ENCODE data around the gene MYH7. TPM values are rescaled to one million over a fixed set of nuclear protein-coding genes. Genes with fewer than 3 reads are reported as not detected.

The MYH7 gene
- total RNA-seq, 1 experiment from 2014 or later = not detected

DNA sequence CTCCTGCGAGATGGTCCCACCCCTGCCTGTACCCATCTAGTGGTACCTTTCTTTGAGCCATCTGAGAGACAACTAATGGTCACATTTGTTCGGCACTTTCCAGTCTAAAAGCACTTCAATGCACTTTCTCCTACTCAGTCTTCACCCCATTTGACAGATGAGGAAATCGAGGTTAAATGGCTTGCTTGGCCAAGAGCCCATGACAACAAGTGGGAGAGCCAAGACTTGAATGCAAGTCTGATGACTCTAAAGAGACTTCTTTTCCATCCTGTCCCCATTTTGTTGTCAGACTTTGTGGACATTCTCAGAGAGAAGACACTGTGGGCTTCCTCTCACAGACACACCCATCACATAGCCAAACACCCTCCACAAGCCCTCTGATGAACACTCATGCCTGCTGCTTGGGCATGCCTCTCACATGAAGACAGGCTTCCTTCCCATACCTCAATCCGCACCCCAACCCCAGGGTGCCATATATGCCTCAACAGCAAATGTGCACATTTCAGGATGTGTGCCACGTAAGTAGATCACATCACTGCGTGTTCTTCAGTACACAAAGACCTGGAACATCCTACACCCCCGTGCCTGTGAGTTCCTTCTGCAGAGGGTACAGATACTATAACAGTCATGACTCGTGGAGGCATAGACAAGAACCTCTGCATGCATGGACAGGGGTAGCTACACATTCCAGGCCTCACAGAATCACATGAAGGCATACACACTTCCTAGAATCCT lies 805 bp downstream of the MYH7 start:
- ChIA-PET CTCF (interaction anchor here (0.8 to 1.3 kb wide), 5 partner anchors 14 to 88 kb away, joined by 3 to 19 read pairs (median 3); no protein-coding TSS in a partner anchor), POLR2A (no interaction called here)
- no peak for DNase-seq (ENCODE audit: low spot score)
- Mint-ChIP-seq H3K9me3 (no peaks in the 10 kb centered on the region), H3K4me3 (no peak overlapping the region), H3K36me3 (no peaks in the 10 kb centered on the region), H3K4me1 (peaks cover 14% of the 10 kb centered on the region), H3K27me3 (ENCODE audit: low read depth) (peaks cover 31% of the 10 kb centered on the region), H3K27ac (no peak overlapping the region)
- TF ChIP-seq, protein P1, sequence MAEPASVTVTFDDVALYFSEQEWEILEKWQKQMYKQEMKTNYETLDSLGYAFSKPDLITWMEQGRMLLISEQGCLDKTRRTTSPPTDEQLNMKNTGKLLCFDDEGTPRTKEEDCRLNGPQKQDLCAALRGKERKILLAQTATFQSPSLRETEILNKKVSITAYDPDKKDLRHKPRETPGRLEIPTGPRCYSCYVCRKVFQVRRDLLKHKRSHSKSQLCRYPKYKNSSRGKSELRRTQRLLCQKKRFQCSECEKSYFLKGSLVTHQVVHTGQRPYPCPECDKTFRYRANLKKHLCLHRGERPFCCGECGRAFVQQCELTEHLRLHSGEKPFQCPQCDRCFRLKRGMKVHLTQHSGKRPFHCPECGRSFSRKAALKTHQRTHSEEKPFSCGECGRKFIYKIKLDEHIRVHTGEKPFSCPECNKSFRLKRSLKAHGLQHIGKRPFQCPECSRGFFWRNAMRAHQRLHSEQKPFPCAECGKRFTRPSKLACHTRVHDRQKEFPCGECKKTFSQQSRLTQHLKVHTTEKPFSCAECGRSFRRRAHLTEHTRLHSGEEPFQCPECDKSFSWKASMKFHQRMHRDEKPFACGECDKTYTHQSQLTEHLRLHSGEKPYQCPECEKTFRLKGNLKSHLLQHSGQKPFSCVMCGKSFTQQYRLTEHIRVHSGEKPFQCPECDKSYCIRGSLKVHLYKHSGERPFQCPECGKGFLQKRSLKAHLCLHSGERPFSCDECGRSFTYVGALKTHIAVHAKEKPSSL (CRISPR knock-in tag; conservative IDR thresholded peaks at IDR 0.05) = no peak
- no peak for TF ChIP-seq CREB1 (CRISPR knock-in tag; IDR thresholded peaks at IDR 0.05)
- no peak for TF ChIP-seq ELF4 (CRISPR knock-in tag; IDR thresholded peaks at IDR 0.05; ENCODE audit: low read depth)
- no peak for TF ChIP-seq ZNF219 (CRISPR knock-in tag; IDR thresholded peaks at IDR 0.05; ENCODE audit: borderline replicate concordance)
- no peak for TF ChIP-seq JUN (CRISPR knock-in tag; IDR thresholded peaks at IDR 0.05)
- TF ChIP-seq SP1 (CRISPR knock-in tag; conservative IDR thresholded peaks at IDR 0.05) = no peak
- TF ChIP-seq, protein P2, sequence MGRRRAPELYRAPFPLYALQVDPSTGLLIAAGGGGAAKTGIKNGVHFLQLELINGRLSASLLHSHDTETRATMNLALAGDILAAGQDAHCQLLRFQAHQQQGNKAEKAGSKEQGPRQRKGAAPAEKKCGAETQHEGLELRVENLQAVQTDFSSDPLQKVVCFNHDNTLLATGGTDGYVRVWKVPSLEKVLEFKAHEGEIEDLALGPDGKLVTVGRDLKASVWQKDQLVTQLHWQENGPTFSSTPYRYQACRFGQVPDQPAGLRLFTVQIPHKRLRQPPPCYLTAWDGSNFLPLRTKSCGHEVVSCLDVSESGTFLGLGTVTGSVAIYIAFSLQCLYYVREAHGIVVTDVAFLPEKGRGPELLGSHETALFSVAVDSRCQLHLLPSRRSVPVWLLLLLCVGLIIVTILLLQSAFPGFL (CRISPR knock-in tag; IDR thresholded peaks at IDR 0.05; ENCODE audit: borderline replicate concordance) = no peak
- TF ChIP-seq, protein P3, sequence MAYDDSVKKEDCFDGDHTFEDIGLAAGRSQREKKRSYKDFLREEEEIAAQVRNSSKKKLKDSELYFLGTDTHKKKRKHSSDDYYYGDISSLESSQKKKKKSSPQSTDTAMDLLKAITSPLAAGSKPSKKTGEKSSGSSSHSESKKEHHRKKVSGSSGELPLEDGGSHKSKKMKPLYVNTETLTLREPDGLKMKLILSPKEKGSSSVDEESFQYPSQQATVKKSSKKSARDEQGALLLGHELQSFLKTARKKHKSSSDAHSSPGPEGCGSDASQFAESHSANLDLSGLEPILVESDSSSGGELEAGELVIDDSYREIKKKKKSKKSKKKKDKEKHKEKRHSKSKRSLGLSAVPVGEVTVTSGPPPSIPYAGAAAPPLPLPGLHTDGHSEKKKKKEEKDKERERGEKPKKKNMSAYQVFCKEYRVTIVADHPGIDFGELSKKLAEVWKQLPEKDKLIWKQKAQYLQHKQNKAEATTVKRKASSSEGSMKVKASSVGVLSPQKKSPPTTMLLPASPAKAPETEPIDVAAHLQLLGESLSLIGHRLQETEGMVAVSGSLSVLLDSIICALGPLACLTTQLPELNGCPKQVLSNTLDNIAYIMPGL (CRISPR knock-in tag; IDR thresholded peaks at IDR 0.05) = no peak
- TF ChIP-seq GABPB1 (CRISPR knock-in tag; IDR thresholded peaks at IDR 0.05) = no peak
- TF ChIP-seq ZBTB21 (CRISPR knock-in tag; IDR thresholded peaks at IDR 0.05; ENCODE audit: borderline replicate concordance) = no peak
- TF ChIP-seq ZNF396 (CRISPR knock-in tag; IDR thresholded peaks at IDR 0.05; ENCODE audit: borderline replicate concordance) = no peak
- TF ChIP-seq OVOL2 (CRISPR knock-in tag; IDR thresholded peaks at IDR 0.05; ENCODE audit: borderline replicate concordance) = no peak
- TF ChIP-seq TEAD1 (CRISPR knock-in tag; IDR thresholded peaks at IDR 0.05) = no peak
- TF ChIP-seq, protein P4, sequence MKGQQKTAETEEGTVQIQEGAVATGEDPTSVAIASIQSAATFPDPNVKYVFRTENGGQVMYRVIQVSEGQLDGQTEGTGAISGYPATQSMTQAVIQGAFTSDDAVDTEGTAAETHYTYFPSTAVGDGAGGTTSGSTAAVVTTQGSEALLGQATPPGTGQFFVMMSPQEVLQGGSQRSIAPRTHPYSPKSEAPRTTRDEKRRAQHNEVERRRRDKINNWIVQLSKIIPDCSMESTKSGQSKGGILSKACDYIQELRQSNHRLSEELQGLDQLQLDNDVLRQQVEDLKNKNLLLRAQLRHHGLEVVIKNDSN (CRISPR knock-in tag; IDR thresholded peaks at IDR 0.05) = no peak
- TF ChIP-seq FOXK1 (CRISPR knock-in tag; IDR thresholded peaks at IDR 0.05) = no peak
- TF ChIP-seq ZNF317 (CRISPR knock-in tag; IDR thresholded peaks at IDR 0.05; ENCODE audit: borderline replicate concordance, low read depth) = no peak
- no peak for TF ChIP-seq ZNF121 (CRISPR knock-in tag; IDR thresholded peaks at IDR 0.05)
- TF ChIP-seq RELA (CRISPR knock-in tag; IDR thresholded peaks at IDR 0.05; ENCODE audit: borderline replicate concordance) = no peak
- TF ChIP-seq GTF2I (CRISPR knock-in tag; conservative IDR thresholded peaks at IDR 0.05) = no peak
- no peak for ATAC-seq

DNA sequence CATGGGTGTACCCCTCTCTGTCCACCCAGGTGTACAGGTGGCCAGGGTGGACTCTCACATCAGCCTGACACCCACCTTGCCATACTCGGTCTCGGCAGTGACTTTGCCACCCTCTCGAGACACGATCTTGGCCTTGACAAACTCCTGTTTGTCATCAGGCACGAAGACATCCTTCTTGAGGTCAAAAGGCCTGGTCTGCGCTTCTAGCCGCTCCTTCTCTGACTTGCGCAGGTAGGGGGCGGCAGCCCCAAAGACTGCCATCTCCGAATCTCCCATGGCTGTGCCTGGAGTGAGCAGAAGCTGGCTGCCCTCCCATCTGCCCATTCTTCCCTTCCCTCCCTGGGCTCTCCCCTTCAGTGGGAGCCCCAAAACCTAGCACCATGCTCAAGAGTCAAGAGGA lies 2.0 kb downstream of the MYH7 start:
- no peak for DNase-seq (ENCODE audit: low spot score)
- no peaks in the 10 kb centered on the region for H3K36me3 Mint-ChIP-seq
- H3K4me1 Mint-ChIP-seq = peaks cover 10% of the 10 kb centered on the region
- POLR2A ChIA-PET = no interaction called here
- peak; percentile 58; the same call in 1 of the 2 replicates for ATAC-seq
- no peak overlapping the region for H3K4me3 Mint-ChIP-seq
- no peaks in the 10 kb centered on the region for H3K9me3 Mint-ChIP-seq
- H3K27me3 Mint-ChIP-seq (ENCODE audit: low read depth) = peaks cover 31% of the 10 kb centered on the region
- CTCF ChIA-PET = interaction anchor here (0.6 to 1.3 kb wide), 12 partner anchors 9 to 127 kb away, joined by 3 to 19 read pairs (median 4); partner anchors contain the start of genes BCL2L2 and CMTM5
- H3K27ac Mint-ChIP-seq = no peak overlapping the region
- TF ChIP-seq NR1H2 (CRISPR knock-in tag; IDR thresholded peaks at IDR 0.05) = no peak
- TF ChIP-seq FOXK1 (CRISPR knock-in tag; IDR thresholded peaks at IDR 0.05) = no peak
- no peak for TF ChIP-seq IRF2 (CRISPR knock-in tag; IDR thresholded peaks at IDR 0.05; ENCODE audit: borderline replicate concordance, low read depth)
- TF ChIP-seq, protein P5, sequence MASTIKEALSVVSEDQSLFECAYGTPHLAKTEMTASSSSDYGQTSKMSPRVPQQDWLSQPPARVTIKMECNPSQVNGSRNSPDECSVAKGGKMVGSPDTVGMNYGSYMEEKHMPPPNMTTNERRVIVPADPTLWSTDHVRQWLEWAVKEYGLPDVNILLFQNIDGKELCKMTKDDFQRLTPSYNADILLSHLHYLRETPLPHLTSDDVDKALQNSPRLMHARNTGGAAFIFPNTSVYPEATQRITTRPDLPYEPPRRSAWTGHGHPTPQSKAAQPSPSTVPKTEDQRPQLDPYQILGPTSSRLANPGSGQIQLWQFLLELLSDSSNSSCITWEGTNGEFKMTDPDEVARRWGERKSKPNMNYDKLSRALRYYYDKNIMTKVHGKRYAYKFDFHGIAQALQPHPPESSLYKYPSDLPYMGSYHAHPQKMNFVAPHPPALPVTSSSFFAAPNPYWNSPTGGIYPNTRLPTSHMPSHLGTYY (CRISPR knock-in tag; IDR thresholded peaks at IDR 0.05) = no peak
- TF ChIP-seq ZBTB21 (CRISPR knock-in tag; IDR thresholded peaks at IDR 0.05; ENCODE audit: borderline replicate concordance) = no peak
- TF ChIP-seq ELF4 (CRISPR knock-in tag; IDR thresholded peaks at IDR 0.05; ENCODE audit: low read depth) = no peak
- TF ChIP-seq ZNF232 (CRISPR knock-in tag; IDR thresholded peaks at IDR 0.05) = no peak
- TF ChIP-seq, protein P6, sequence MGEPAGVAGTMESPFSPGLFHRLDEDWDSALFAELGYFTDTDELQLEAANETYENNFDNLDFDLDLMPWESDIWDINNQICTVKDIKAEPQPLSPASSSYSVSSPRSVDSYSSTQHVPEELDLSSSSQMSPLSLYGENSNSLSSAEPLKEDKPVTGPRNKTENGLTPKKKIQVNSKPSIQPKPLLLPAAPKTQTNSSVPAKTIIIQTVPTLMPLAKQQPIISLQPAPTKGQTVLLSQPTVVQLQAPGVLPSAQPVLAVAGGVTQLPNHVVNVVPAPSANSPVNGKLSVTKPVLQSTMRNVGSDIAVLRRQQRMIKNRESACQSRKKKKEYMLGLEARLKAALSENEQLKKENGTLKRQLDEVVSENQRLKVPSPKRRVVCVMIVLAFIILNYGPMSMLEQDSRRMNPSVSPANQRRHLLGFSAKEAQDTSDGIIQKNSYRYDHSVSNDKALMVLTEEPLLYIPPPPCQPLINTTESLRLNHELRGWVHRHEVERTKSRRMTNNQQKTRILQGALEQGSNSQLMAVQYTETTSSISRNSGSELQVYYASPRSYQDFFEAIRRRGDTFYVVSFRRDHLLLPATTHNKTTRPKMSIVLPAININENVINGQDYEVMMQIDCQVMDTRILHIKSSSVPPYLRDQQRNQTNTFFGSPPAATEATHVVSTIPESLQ (CRISPR knock-in tag; IDR thresholded peaks at IDR 0.05) = no peak

All from WTC11 (cell line).